GM12874 (cell line): Measurements from ENCODE around the gene BOC.

Experiments used
- TF ChIP-seq, protein P1 (sequence below): IDR thresholded peaks from 2 replicates; pipeline ENCODE4 v1.5.1; 2011; ENCODE audit warnings: low read depth, mild to moderate bottlenecking, control low read depth, low read length, moderate library complexity; ENCODE audit not compliant: insufficient read depth

The BOC gene

DNA sequence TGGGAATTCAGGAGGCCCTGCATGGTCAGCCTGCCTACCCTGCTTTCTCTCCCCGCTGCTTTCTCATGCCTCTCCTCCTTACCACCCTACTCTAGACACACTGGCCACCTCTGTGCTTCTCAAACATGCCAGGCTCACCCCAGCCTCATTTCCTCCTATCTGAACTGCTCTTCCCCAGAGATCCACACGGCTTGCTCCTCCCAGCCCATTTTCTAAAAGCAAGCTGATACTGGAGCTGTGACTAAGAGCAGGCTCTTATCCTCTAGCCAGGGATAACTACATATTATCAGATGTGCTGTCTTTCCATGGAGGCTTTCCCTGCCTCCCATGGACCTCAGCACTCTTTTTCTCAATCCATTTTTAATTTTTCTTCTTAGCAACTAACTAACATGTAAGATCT is 85.9 kb downstream of the BOC start:
- TF ChIP-seq, protein P1, sequence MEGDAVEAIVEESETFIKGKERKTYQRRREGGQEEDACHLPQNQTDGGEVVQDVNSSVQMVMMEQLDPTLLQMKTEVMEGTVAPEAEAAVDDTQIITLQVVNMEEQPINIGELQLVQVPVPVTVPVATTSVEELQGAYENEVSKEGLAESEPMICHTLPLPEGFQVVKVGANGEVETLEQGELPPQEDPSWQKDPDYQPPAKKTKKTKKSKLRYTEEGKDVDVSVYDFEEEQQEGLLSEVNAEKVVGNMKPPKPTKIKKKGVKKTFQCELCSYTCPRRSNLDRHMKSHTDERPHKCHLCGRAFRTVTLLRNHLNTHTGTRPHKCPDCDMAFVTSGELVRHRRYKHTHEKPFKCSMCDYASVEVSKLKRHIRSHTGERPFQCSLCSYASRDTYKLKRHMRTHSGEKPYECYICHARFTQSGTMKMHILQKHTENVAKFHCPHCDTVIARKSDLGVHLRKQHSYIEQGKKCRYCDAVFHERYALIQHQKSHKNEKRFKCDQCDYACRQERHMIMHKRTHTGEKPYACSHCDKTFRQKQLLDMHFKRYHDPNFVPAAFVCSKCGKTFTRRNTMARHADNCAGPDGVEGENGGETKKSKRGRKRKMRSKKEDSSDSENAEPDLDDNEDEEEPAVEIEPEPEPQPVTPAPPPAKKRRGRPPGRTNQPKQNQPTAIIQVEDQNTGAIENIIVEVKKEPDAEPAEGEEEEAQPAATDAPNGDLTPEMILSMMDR, result no peak

DNA sequence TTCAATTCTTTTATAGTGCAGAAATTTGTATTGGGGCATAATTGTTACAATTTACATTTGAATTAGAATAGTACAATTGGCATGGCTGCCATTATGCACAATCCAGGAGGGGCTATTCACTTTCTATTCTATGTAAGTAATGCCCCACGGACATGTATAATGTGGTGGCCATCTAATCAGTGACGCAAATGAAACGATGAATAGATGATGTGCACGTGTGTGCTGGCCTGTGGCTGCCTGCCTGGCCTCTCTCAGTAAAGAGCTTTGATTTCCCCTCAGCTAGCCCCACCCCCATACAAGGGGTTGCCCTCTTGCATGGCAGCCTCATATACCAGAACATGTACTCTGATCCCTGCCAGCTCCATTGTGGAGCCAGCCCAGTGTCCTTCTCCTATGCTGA is 86.5 kb downstream of the BOC start:
- TF ChIP-seq, protein P1, result no peak

DNA sequence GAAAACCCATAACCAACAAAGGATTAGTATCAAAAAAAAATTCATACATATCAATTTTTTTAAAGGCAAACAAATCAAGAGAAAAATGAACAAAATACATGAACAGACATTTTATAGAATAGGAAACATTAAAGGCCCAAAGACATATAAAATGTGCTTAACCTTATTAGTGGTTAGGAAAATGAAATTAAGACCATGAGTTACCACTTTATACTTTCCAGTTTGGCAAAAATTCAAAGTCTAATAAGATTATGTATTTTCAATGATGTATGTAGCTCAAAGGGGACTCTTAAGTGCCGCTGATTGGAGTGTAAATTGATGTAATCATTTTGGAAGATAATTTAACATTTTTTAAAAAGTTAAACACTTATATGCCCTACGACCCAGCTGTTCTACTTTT is 89.2 kb downstream of the BOC start:
- TF ChIP-seq, protein P1, result no peak

DNA sequence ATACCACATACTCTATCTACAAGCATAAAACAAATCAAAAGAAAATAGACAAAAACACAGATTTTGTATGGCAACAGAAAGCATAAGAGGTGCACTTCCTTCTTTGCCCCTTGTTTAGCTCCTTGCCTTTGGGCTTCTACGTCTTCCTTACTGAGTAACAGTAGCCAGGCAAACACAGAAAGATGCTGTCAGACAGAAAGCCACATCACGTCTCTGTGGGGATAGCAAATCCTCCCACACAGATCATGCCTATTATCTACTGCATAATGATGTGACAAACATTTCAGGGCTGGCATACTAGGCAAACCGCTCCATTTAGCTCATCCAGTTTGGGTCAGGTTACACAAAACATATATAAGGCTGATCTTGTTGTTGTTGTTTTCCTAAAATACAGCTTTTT is 92.7 kb downstream of the BOC start:
- TF ChIP-seq, protein P1, result no peak

DNA sequence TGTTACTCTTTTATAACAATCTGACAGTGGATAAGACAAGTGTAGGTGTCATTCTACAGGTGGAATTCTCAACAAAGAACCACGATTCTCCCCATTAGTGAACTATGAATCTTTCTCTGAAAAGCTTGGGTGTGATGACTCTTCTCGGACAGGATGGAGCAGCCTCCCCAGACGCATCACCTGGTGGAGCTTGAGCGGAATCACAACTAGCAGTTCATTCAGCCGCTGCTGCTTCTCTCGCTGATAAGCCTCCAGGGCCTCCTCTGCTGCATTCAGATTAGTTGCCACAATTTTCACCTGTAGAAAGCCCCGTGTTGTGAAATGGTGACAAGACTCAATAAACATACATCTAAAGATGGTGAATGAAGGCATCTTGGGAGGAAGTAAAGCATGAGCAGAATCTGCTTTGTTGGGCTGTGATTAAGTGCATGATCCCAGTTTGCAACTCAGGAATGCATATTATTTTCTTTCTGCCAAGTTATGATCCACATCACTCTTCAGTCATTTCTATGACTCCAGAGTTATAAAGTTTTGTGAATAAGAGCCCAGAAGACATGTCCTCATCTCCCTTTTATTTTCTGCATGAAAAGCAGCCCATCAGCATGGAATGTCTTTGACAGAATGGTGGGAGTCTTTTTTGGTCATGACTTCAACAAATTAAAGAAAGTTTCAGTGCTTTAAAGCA is 93.6 kb downstream of the BOC start:
- TF ChIP-seq, protein P1, result no peak

DNA sequence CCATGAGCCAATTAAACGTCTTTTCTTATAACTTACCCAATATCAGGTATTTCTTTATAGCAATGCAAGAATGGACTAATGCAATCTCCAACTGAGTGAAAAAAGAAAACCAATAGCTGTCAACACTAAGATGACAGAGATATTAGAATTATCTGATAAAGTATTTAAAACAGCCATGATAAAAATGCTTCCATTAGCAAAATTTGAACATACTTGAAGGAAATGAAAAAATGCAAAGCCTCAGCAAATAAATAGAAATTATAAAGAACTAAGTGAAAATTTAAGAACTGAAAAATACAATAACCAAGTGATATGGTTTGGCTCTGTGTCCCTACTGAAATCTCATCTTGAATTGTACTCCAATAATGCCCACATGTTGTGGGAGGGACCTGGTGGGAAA is 99.6 kb downstream of the BOC start:
- TF ChIP-seq, protein P1, result no peak

DNA sequence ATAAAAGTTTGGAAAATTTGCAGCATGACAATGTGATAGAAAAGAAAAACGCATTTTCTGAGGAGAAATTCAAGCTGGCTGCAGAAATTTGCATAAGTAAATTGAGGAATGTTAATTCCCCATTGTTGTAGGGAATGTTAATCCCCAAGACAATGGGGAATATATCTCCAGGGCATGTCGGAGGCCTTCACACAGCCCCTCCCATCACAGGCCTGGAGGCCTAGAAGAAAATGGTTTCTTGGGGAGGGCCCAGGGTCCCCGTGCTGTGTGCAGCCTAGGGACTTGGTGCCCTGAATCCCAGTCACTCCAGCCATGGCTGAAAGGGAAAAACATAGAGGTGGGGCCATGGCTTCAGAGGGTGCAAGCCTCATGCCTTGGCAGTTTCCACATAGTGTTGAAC is 101.1 kb downstream of the BOC start:
- TF ChIP-seq, protein P1, result no peak

DNA sequence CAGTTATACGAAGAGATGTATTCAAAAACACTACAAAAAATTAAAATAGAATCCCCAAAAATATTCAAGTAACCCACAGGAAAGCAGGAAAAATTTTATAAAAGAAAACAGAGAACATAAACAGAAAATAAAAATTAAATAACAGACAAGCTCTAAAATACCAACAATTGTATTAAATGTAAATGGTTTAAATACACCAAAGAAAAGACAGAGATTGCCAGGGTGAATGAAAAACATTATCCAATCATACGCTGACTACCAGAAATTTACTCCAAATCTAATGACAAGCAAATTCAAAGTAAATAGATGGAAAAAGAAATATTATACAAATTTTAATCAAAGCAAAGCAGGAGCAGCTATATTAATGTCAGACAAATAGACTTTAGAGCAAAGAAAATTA is 103.6 kb downstream of the BOC start:
- TF ChIP-seq, protein P1, result no peak
